ENCODE measurements around the gene CDK11B.

DNA sequence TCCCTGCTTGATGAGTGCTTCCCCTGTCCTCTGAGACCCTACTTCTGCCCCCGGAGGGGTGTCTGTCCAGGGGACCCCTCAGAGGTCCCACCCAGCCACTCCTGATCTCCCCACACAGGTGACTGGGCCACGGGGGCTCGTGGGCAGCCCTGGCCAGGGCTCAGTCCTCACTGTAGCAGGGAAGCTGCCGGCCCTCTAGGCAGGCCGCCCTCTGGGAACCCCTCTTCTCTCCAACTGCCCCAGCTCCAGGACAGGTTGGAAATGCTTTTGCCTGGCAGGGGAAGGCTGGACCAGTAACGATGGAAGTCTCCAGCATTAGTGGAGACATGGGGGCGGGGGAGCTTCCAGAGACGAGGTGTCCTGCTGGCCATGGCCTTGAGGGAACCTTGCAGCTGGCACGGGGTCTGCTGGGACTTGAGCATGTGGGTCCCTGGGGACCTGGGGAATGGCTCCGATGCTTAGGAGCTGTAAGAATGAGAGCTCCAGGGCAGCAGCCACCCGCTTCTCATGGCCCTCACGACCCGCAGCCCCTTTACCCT lies 55.8 kb downstream of the CDK11B start:
- TF ChIP-seq CTCF (IDR thresholded peaks at IDR 0.05) (no peak), EZH2 (IDR thresholded peaks at IDR 0.05) (no peak)
